HCT116 (cell line): ENCODE measurements around the gene ANKRD2.

ENCODE experiments used
- ATF3 ChIP-seq: IDR thresholded peaks from 2 replicates; pipeline ENCODE4 v1.6.1; 2012
- CEBPB ChIP-seq: IDR thresholded peaks from 2 replicates; pipeline ENCODE4 v1.6.1; 2012; ENCODE audit warnings: low read depth
- CTCF ChIP-seq, 3 experiments: fragments of 200-600 bp in 1 of 3; sonication (generic) in 1 of 3; IDR thresholded peaks in 2 of 3; conservative IDR thresholded peaks in 1 of 3; 2 replicates each; pipeline ENCODE4 v1.5.1; 2012 to 2017; ENCODE audit warnings: low read depth in 2 of 3, low read length in 2 of 3, antibody characterized with exemption in 1 of 3, borderline replicate concordance in 1 of 3, control low read depth in 1 of 3, mild to moderate bottlenecking in 1 of 3, mixed read lengths in 1 of 3, mixed run types in 1 of 3, moderate library complexity in 1 of 3; ENCODE audit not compliant: insufficient read depth in 1 of 3
- EGR1 ChIP-seq: IDR thresholded peaks from 2 replicates; pipeline ENCODE4 v1.6.1; 2012; ENCODE audit warnings: low read depth
- ELF1 ChIP-seq: IDR thresholded peaks from 2 replicates; pipeline ENCODE4 v1.6.1; 2012; ENCODE audit warnings: low read depth, borderline replicate concordance
- POLR2A ChIP-seq: IDR thresholded peaks from 2 replicates; pipeline ENCODE4 v1.7.0; 2011; ENCODE audit warnings: borderline replicate concordance; ENCODE audit not compliant: insufficient read depth, insufficient read length; ENCODE audit errors: extremely low read depth
- POLR2AphosphoS5 ChIP-seq: IDR thresholded peaks from 2 replicates; pipeline ENCODE4 v1.6.1; 2011; ENCODE audit warnings: mild to moderate bottlenecking, low read depth, low read length, moderate library complexity
- YY1 ChIP-seq: IDR thresholded peaks from 2 replicates; pipeline ENCODE4 v1.6.1; 2011; ENCODE audit warnings: low read length, low read depth, moderate library complexity, mild to moderate bottlenecking; ENCODE audit not compliant: insufficient replicate concordance; ENCODE audit errors: extremely low read depth

DNA sequence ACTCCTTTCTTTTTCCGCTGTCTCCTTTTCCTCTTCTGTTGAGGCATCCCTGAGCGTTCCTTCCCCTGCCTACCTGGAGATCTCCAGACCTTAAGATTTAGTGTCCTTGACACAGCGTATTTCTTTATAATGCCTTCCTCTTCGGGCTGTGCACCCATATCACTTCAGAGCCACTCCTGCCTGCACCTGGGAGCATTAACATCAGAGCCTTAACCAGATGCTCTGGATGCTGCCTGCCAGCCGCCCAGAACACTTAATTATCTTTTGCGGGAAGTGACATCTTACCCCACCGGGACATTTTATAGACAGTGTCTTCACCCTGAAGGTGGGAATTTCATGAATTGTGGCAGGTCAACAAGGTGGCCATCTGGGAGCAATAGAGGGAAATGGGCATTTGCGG is 49.6 kb upstream of the ANKRD2 start:
- TF ChIP-seq CEBPB = no peak
- no peak for TF ChIP-seq ELF1
- no peak for TF ChIP-seq ATF3
- no peak for TF ChIP-seq CTCF (IDR thresholded peaks at IDR 0.05 in 2 of 3, conservative IDR thresholded peaks at IDR 0.05 in 1 of 3; ENCODE audit: borderline replicate concordance in 1 of 3, insufficient read depth in 1 of 3, low read depth in 2 of 3, low read length in 2 of 3)
- no peak for TF ChIP-seq YY1
- TF ChIP-seq POLR2AphosphoS5 = no peak
- TF ChIP-seq POLR2A = no peak
- no peak for TF ChIP-seq EGR1
